ENCODE measurements around the gene CELSR1.

Gene CELSR1

DNA sequence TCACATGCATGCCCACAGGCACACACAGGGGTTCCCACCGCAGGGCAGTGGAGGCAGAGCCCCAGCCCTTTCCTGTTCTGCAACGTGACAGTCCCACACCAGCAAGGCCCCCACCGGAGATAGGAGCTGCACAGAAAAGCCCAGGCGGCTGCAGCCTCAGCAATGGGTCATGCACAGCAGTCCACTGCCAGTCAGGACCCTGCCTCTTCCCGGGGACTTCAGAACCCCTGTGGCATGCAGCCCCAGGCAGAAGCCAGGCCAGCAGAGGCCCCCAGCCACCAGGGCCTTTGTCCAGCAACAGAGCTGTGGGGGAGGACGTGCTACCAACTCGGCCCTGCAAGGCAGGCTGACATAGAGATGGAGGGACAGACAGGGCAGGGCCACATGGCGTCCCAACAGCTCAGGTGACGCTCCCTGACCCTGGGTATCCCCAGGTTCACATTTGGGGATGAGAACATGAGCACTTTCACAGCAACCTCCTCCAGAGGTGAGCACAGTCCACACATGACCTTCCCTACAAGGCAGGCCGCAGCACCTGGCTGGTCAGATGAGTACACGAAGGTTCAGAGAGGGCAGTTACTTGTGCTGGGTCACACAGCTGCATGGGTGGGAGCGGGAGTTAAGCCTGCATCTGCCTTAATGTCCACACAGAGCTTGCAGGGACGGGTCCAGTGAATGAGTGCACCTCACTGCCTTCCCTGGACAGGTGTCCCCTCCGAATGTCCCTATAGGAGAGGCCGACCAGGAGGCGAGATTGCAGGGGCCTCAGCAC, 87.3 kb downstream of the CELSR1 start:
- Mint-ChIP-seq H3K27ac (no peak overlapping the region), H3K9me3 (no peaks in the 10 kb centered on the region), H3K4me3 (no peak overlapping the region), H3K27me3 (ENCODE audit: low read depth, poor library complexity) (peaks cover 2% of the 10 kb centered on the region), H3K4me1 (peaks cover 79% of the 10 kb centered on the region), H3K36me3 (ENCODE audit: low read depth) (no peaks in the 10 kb centered on the region)
- TF ChIP-seq, protein P1, sequence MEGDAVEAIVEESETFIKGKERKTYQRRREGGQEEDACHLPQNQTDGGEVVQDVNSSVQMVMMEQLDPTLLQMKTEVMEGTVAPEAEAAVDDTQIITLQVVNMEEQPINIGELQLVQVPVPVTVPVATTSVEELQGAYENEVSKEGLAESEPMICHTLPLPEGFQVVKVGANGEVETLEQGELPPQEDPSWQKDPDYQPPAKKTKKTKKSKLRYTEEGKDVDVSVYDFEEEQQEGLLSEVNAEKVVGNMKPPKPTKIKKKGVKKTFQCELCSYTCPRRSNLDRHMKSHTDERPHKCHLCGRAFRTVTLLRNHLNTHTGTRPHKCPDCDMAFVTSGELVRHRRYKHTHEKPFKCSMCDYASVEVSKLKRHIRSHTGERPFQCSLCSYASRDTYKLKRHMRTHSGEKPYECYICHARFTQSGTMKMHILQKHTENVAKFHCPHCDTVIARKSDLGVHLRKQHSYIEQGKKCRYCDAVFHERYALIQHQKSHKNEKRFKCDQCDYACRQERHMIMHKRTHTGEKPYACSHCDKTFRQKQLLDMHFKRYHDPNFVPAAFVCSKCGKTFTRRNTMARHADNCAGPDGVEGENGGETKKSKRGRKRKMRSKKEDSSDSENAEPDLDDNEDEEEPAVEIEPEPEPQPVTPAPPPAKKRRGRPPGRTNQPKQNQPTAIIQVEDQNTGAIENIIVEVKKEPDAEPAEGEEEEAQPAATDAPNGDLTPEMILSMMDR (IDR thresholded peaks at IDR 0.05): no peak
- DNase-seq: no peak

DNA sequence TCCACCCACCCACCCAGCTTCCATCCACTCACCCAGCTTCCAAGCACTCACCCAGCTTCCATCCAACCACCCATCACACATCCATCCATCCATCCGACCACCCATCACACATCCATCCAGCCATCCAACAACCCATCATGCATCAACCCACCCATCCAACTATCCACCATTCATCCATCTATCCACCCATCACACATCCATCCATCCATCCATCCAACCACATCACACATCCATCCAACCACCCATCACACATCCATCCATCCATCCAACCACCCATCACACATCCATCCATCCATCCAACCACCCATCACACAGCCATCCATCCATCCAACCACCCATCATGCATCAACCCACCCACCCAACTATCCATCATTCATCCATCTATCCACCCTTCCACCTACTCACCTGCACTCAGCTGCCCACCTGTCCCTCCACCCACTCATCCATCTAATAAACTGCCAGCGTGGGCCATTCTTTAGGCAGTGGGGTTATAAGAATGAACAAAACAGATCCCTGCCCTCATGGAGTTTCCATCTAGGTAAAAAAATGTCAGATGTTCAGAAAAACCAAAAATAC, 88.2 kb downstream of the CELSR1 start:
- TF ChIP-seq, protein P1 (IDR thresholded peaks at IDR 0.05): no peak
- Mint-ChIP-seq H3K4me3 (no peak overlapping the region), H3K27me3 (ENCODE audit: low read depth, poor library complexity) (peaks cover 2% of the 10 kb centered on the region), H3K4me1 (peaks cover 75% of the 10 kb centered on the region), H3K27ac (no peak overlapping the region), H3K36me3 (ENCODE audit: low read depth) (no peaks in the 10 kb centered on the region), H3K9me3 (no peaks in the 10 kb centered on the region)
- no peak for DNase-seq

DNA sequence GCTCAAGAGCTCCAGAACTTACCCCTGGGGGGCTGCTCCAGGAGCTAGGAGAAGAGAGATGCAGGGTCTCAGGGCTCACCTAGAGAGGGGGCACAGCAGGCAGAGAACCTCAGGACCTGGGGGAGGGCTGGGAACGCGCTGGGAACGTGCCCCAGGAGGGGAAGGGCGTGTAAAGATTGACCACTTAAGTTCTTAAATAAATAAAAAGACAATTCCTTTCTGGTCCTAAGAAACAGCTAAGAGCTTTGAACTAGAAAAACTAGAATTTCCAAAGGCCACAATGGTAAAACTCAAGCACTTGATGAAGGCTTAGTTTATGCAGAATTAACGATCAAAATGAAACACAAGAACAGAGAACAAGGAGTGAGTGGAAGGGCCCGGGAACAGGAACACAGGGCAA, 89.1 kb downstream of the CELSR1 start:
- no peak for DNase-seq
- H3K27ac Mint-ChIP-seq: peak overlapping the region; percentile 7
- no peaks in the 10 kb centered on the region for H3K36me3 Mint-ChIP-seq (ENCODE audit: low read depth)
- H3K4me3 Mint-ChIP-seq: no peak overlapping the region
- peaks cover 75% of the 10 kb centered on the region for H3K4me1 Mint-ChIP-seq
- H3K9me3 Mint-ChIP-seq: no peaks in the 10 kb centered on the region
- TF ChIP-seq, protein P1 (IDR thresholded peaks at IDR 0.05): no peak
- H3K27me3 Mint-ChIP-seq (ENCODE audit: low read depth, poor library complexity): peaks cover under 1% of the 10 kb centered on the region

DNA sequence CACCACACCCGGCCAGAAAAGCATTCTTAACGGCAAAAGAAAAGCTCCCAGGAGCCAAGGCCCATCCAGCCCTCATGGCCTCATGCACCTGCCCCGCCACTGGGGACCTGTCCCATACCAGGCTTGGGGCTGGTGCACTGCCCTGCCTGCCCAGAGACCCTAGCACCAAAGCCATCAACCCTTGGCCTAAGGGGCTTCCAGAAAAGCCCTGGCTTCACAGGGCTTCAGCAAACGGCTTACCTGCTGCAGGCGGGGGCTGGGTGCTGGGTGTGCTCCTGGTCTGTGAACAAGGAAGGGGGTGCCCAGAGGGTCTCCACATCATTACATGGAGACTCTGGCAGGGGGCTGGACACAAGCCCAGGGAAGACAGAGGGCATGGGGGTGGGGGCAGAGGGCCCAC, 89.5 kb downstream of the CELSR1 start:
- Mint-ChIP-seq H3K4me1 (peaks cover 75% of the 10 kb centered on the region), H3K9me3 (no peaks in the 10 kb centered on the region), H3K27me3 (ENCODE audit: low read depth, poor library complexity) (no peaks in the 10 kb centered on the region), H3K36me3 (ENCODE audit: low read depth) (no peaks in the 10 kb centered on the region), H3K27ac (no peak overlapping the region), H3K4me3 (no peak overlapping the region)
- TF ChIP-seq, protein P1 (IDR thresholded peaks at IDR 0.05): no peak
- no peak for DNase-seq

DNA sequence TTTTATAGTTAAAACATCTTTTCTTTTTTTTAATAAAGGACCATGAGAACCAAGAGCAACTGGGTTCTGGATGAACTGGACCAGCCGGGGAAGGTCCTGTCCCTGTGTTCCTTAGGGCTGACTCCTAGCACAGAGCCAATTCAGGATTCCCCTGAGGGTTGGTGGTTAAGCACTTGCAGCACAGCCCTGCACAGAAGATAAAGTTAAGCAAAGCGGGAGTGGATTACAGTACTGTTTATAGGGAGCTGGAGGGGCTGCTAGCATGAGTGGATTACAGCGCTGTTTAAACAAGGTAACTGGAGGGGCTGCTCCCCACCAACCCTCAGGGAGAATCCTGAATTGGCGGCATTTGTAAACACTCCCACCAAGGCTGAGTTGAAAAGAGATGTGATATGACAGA, 90.6 kb downstream of the CELSR1 start:
- no peaks in the 10 kb centered on the region for H3K36me3 Mint-ChIP-seq (ENCODE audit: low read depth)
- TF ChIP-seq, protein P1 (IDR thresholded peaks at IDR 0.05): no peak
- H3K9me3 Mint-ChIP-seq: no peaks in the 10 kb centered on the region
- peaks cover 73% of the 10 kb centered on the region for H3K4me1 Mint-ChIP-seq
- no peak overlapping the region for H3K27ac Mint-ChIP-seq
- DNase-seq: no peak
- H3K27me3 Mint-ChIP-seq (ENCODE audit: low read depth, poor library complexity): no peaks in the 10 kb centered on the region
- H3K4me3 Mint-ChIP-seq: no peak overlapping the region
